ENCODE data around the gene HUS1B. TPM values are rescaled to one million over a fixed set of nuclear protein-coding genes. Genes with fewer than 3 reads are reported as not detected.

Gene HUS1B
- total RNA-seq, 2 donors from 2014 or later, result 0.36 to 6.1 TPM

GRCh38 chr6:626236-626635 lies 30.7 kb downstream of the HUS1B start:
- H3K4me1 ChIP-seq (replicated peaks), result no peaks in the 10 kb centered on the region
- no peak overlapping the region for H3K4me3 ChIP-seq
- H3K9me3 ChIP-seq, result no peaks in the 10 kb centered on the region
- no peaks in the 10 kb centered on the region for H3K36me3 ChIP-seq
- TF ChIP-seq, protein P1, sequence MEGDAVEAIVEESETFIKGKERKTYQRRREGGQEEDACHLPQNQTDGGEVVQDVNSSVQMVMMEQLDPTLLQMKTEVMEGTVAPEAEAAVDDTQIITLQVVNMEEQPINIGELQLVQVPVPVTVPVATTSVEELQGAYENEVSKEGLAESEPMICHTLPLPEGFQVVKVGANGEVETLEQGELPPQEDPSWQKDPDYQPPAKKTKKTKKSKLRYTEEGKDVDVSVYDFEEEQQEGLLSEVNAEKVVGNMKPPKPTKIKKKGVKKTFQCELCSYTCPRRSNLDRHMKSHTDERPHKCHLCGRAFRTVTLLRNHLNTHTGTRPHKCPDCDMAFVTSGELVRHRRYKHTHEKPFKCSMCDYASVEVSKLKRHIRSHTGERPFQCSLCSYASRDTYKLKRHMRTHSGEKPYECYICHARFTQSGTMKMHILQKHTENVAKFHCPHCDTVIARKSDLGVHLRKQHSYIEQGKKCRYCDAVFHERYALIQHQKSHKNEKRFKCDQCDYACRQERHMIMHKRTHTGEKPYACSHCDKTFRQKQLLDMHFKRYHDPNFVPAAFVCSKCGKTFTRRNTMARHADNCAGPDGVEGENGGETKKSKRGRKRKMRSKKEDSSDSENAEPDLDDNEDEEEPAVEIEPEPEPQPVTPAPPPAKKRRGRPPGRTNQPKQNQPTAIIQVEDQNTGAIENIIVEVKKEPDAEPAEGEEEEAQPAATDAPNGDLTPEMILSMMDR (IDR thresholded peaks at IDR 0.05), result no peak
- TF ChIP-seq POLR2AphosphoS5 (IDR thresholded peaks at IDR 0.05), result no peak
- no peak for TF ChIP-seq POLR2A (IDR thresholded peaks at IDR 0.05)
- WGBS, result 76% methylated on average over 9 of the region's 9 CpGs
- intact Hi-C loops (cut with DNase I), result no loop called here
- DNase-seq (ENCODE audit: low spot score), result no peak
- no peaks in the 10 kb centered on the region for H3K27me3 ChIP-seq (replicated peaks; ENCODE audit: insufficient read depth)
- no peak overlapping the region for H3K27ac ChIP-seq

- Histone ChIP-seq H3K4me3 (no peak overlapping the region), H3K27ac (no peak overlapping the region), H3K27me3 (replicated peaks; ENCODE audit: insufficient read depth) (no peaks in the 10 kb centered on the region), H3K9me3 (no peaks in the 10 kb centered on the region), H3K36me3 (no peaks in the 10 kb centered on the region), H3K4me1 (replicated peaks) (no peaks in the 10 kb centered on the region)
- intact Hi-C loops (cut with DNase I), result loop anchor here (5.0 kb wide), 1 partner anchor 62 kb away; no protein-coding TSS in a partner anchor
- TF ChIP-seq, protein P1 (IDR thresholded peaks at IDR 0.05), result peak in 1 of 4 experiments; percentile 9
- no peak for TF ChIP-seq POLR2A (IDR thresholded peaks at IDR 0.05)
- 89% methylated on average over 11 of the region's 11 CpGs for WGBS
- DNase-seq (ENCODE audit: low spot score), result no peak
These were observed 31.9 kb downstream of the HUS1B start for GRCh38 chr6:624979-625378.

DNA sequence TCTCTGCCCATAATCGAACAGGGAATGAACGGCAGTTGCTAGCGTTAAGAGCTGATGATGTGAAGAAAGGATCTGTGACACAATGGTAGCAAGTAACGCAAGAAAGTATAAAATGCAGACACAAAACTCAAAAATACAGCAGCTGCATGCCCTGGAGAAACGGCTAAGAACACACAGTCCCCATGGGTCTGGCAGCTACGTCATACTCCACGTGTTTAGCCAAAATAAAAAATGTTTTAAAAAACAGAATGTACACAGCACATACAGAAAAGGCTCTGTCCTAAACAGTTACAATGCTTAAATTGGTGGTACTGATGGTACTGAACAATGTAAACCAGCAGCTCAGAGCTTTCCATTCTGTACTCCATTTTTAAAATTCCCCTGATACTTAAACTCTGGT lies 34.4 kb downstream of the HUS1B start:
- no peak overlapping the region for H3K4me3 ChIP-seq
- H3K27ac ChIP-seq, result no peak overlapping the region
- WGBS, result 84% methylated on average over 7 of the region's 7 CpGs
- H3K9me3 ChIP-seq, result no peaks in the 10 kb centered on the region
- no peaks in the 10 kb centered on the region for H3K36me3 ChIP-seq
- TF ChIP-seq, protein P1 (IDR thresholded peaks at IDR 0.05), result no peak
- no peak for TF ChIP-seq POLR2AphosphoS5 (IDR thresholded peaks at IDR 0.05)
- TF ChIP-seq POLR2A (IDR thresholded peaks at IDR 0.05), result no peak
- DNase-seq (ENCODE audit: low spot score), result no peak
- H3K27me3 ChIP-seq (replicated peaks; ENCODE audit: insufficient read depth), result no peaks in the 10 kb centered on the region
- intact Hi-C loops (cut with DNase I), result loop anchor here (5.0 kb wide), 1 partner anchor 65 kb away; no protein-coding TSS in a partner anchor
- no peaks in the 10 kb centered on the region for H3K4me1 ChIP-seq (replicated peaks)

GRCh38 chr6:621931-622330 lies 35.0 kb downstream of the HUS1B start:
- Histone ChIP-seq H3K4me3 (no peak overlapping the region), H3K9me3 (no peaks in the 10 kb centered on the region), H3K4me1 (replicated peaks) (no peaks in the 10 kb centered on the region), H3K27ac (no peak overlapping the region), H3K27me3 (replicated peaks; ENCODE audit: insufficient read depth) (no peaks in the 10 kb centered on the region), H3K36me3 (no peaks in the 10 kb centered on the region)
- no peak for DNase-seq (ENCODE audit: low spot score)
- TF ChIP-seq, protein P1 (IDR thresholded peaks at IDR 0.05), result no peak
- TF ChIP-seq POLR2A (IDR thresholded peaks at IDR 0.05), result no peak
- TF ChIP-seq POLR2AphosphoS5 (IDR thresholded peaks at IDR 0.05), result no peak
- intact Hi-C loops (cut with DNase I), result loop anchor here (5.0 kb wide), 1 partner anchor 65 kb away; no protein-coding TSS in a partner anchor
- WGBS, result 89% methylated on average over 9 of the region's 9 CpGs

DNA sequence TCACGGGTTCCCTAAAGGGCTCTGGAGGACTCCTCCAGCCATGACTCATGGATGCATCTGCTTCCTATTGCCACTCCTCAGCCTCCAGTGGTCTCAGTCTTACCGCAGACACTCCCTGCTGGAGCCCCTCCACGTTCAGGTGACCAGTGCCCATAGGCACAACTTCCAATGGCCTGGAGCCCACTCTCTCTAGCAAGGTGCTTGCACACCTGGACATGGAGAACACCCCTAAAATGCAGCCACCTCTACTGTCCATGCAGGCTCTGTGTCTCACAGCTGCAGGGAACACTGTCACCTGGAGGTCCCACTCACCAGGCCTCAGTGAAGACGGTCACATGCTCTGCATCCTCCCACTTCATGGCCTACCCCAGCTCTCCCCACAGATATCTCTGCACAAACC lies 36.0 kb downstream of the HUS1B start:
- TF ChIP-seq, protein P1 (IDR thresholded peaks at IDR 0.05), result no peak
- TF ChIP-seq POLR2A (IDR thresholded peaks at IDR 0.05), result no peak
- TF ChIP-seq POLR2AphosphoS5 (IDR thresholded peaks at IDR 0.05), result no peak
- intact Hi-C loops (cut with DNase I), result loop anchor here (5.0 kb wide), 1 partner anchor 66 kb away; no protein-coding TSS in a partner anchor
- no peaks in the 10 kb centered on the region for H3K36me3 ChIP-seq
- H3K4me1 ChIP-seq (replicated peaks), result no peaks in the 10 kb centered on the region
- no peaks in the 10 kb centered on the region for H3K9me3 ChIP-seq
- no peak overlapping the region for H3K4me3 ChIP-seq
- no peaks in the 10 kb centered on the region for H3K27me3 ChIP-seq (replicated peaks; ENCODE audit: insufficient read depth)
- no peak overlapping the region for H3K27ac ChIP-seq
- DNase-seq (ENCODE audit: low spot score), result no peak
- WGBS, result 96% methylated on average over 4 of the region's 4 CpGs
